Activated CD8-positive, alpha-beta memory T cell treated with anti-CD3 and anti-CD28 coated beads for 36 hours (primary cell): ENCODE measurements around the gene KLK10. TPM values are rescaled to one million over a fixed set of nuclear protein-coding genes. Genes with fewer than 3 reads are reported as not detected.

ENCODE experiments used
- CTCF ChIA-PET: fragments of 350-600 bp; sonication (Branson Sonifier 250); formaldehyde crosslinking; loops from one replicate; lab custom pipeline; 2021; ENCODE audit warnings: antibody characterized with exemption; lab: Charles Lee
- POLR2A ChIA-PET: fragments of 350-600 bp; sonication (Branson Sonifier 250); formaldehyde crosslinking; loops from one replicate; lab custom pipeline; 2021; ENCODE audit warnings: antibody characterized with exemption; lab: Charles Lee
- total RNA-seq, 2 experiments: library from RNA; stranded (reverse); gene quantifications; one replicate each; pipeline ENCODE4 v1.2.3, GENCODE V29; 2021

The KLK10 gene
- total RNA-seq, 2 experiments from 2014 or later = not detected

GRCh38 chr19:51027873-51028272 is 8.4 kb upstream of the KLK10 start:
- ChIA-PET CTCF (no interaction called here), POLR2A (no interaction called here)

GRCh38 chr19:51027126-51027806 is 7.8 kb upstream of the KLK10 start:
- POLR2A ChIA-PET = no interaction called here
- CTCF ChIA-PET = no interaction called here

GRCh38 chr19:51026554-51026831 is 7.0 kb upstream of the KLK10 start, which contains the start of gene KLK11:
TSS of gene KLK11 (minus strand) at chr19:51026616. CDS start at chr19:51025631, 985 bp downstream.
- POLR2A ChIA-PET = no interaction called here
- CTCF ChIA-PET = no interaction called here

DNA sequence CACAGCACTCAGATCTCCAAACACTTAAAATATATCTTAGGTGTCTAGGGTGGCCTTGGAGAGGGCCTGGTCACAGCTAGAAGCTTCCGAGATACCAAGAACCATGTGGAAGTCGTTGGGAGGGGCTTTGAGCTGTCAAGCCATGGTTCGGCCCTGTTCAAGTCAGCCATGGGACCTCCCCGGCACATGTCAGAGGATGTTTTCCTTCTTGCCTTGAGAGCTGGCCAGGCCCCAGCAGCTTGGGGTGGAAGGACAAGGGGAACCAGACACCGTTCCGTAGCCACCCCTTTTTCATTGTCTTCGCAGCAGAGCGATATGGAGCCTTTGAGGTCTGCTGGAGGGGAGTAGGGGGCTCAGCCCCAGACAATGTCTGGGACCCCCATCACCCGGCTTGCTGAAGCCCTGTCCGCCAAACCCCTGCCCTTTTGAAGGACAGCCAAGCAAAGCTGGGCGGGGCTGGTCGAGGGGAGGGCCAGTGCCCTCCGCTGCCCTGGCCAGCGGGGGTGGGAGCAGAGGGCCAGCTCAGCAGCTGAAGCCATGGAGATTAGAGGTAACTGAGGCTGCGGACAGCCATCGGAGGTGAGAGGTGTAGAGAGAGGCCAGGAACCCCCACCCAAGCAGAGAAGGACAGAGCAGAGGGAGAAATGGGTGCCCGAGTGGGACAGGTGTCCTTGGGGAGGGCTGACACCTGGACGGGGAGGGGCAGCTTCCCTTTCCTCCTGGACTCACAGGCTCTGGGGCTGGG is 6.5 kb upstream of the KLK10 start:
- POLR2A ChIA-PET = no interaction called here
- CTCF ChIA-PET = no interaction called here

DNA sequence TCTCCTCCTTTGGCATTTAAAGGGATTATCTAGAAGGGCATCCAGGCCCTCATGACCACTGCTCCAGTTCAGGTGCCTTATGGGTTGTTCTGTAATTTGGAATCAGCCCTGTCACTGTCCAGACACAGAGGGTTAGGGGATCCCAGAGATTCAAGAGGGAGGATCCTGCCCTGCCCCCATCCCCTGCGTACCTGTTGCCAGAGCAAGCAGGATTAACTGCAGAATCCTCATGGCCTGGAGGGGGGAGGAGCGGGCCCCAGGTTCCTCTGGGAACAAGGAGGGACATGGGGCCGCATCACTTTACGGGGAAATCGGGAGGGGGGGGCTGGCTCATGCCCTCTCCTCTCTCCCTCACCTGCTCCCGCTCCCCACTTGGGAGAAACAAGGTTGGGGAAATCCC is 5.9 kb upstream of the KLK10 start:
- ChIA-PET CTCF (no interaction called here), POLR2A (no interaction called here)

DNA sequence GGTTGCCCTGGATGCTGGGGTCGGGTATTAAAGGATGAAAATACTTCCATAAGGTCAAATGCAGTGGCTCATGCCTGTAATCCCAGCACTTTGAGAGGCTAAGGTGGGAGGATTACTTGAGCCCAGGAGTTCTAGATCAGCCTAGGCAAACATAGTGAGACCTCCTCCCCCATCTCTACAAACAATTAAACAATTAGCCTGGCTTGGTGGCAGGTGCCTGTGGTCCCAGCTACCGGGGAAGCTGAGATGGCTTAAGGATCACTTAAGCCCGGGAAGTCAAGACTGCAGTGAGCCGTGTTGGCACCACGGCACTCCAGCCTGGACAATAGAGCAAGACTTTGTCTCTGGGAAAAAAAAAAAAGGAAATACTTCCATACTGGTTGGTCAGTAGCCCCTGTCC is 5.4 kb upstream of the KLK10 start:
- CTCF ChIA-PET = no interaction called here
- POLR2A ChIA-PET = no interaction called here

- ChIA-PET POLR2A (no interaction called here), CTCF (no interaction called here)
Observed at GRCh38 chr19:51023946-51024345, 4.4 kb upstream of the KLK10 start.

DNA sequence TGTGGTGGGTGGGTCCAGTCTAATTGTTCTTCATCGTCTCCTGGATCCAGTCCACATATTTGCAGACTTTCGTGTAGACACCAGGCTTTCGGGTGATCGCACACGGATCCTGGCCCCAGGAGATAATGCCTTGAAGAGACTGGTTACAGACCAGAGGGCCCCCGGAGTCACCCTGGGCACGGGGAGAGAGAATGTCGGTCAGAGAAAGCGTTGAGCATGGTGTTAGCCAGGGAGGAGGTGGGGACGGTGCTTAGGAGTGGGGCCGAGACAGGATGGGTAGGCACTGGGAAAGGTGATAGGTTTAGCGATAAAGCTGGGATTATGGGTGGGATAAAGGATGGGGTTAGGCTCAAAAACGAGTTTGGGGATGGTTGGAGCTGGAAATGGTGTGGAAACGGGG is 3.0 kb upstream of the KLK10 start:
- ChIA-PET POLR2A (no interaction called here), CTCF (no interaction called here)

DNA sequence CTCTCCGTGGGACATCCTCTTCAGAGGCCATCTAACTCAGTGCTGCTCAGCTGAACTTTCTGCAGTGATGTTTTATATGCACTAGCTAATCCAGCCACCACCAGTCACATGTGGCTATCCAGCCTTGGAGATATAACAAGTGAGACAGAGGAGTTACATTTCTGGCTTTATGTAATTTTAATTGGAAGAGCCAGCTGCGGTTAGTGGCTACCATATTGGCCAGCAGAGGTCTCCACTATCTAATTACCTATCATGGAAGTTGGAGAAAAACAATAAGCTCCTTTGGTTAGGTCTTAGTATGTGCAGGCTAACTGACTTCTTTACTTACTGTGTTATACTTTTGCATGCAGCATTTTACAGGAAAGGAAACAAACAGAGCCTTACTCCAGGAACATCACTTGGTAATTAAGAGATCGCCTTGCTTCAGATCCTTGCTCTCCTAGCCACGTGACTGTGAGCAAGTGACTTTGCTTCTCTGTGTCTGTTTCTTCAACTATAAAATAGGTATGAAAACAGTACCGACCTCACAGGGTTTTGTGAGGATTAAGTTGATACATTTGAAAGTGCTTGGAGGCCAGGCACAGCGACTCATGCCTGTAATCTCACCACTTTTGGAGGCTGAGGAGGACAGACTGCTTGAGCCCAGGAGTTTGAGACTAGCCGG is 1.6 kb upstream of the KLK10 start:
- CTCF ChIA-PET = interaction anchor here (0.5 to 0.7 kb wide), 3 partner anchors 31 to 985 kb away, joined by 3 to 5 read pairs (median 3); no protein-coding TSS in a partner anchor
- POLR2A ChIA-PET = no interaction called here

DNA sequence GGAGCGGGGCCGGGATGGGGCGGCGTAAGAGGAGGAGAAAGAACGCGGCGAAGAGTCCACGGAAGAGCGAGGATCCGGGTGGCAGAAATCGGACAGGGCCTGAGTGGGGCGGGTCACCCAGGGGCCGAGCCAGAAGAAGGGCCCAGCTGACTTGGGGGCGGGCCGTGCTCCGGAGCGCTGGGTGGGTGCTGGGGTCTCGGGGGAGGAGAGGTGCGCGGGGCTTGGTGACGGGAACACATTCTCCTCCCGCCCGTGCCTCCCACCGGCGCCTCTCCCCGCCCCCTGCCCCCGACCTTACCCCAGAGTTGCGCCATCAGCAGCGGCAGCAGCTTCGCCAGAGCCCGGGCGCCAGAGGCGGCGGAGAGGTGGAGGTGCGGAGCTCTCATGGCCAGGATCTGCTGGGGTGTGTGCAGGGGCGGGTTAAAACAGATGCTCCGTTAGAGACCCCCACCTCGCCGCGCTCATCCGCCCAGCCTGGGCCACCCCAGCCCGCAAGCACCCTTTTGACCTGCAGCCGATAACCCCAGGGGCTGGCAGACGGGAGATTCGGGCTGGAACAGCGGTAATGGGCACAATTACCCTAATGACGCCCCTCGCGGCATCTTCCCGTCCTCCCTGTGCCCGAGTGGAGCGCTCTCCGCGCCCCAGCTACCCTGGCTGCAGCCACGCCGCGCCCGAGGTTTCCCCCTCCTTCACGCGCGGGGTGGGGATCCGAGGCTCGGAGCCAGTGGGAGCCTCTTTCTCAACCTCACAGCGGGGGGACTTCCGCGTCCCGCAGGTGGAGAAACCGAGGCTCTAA is 565 bp downstream of the KLK10 start:
- CTCF ChIA-PET = no interaction called here

DNA sequence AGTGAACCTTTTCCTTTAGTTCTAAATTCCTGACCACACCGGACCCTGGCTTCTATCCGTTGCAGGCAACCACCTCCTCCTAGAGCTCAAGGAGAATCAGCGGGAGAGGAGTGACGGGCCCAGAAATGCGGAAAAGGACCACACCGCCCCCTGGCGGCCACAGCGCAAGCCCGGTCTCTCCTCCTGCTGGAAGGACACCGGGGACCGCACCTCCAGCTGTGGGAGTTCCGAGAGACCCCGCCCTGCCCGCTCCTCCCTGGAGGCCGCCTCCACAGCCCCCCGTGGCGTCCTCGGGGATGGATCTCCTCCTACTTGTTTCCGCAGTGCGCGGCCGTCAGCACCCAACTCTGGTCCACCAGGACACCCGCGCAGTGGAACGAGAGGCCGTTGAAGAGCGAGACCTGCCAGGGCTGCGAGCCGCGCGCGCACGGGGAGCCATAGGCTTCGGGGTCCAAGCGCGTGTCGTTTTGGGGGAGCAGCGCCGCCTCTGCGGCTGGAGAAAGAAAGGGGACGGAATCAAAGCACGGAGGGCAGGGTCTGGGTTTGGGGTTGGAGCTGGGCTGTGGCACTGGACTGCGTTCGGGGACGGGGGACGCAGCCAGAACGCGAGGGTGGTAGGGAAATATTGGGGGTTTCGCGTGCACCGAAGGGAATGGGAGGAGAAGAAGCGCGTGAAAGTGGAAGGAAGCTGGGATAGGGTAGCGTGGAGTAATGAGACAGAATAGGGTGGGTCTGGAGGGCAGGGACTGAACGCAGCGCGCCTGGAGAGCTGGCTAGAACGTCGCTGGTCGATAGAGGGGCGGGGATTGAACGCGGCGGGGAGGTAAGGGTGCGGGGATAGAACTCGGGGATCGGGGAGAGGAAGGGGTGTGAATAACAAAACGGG is 2.5 kb downstream of the KLK10 start:
- CTCF ChIA-PET = interaction anchor here (0.6 to 1.1 kb wide), 4 partner anchors 18 to 409 kb away, joined by 3 to 5 read pairs (median 4); partner anchors contain the start of gene KLK12

More for the DNA sequence above, 565 bp downstream of the KLK10 start:
- POLR2A ChIA-PET = no interaction called here

DNA sequence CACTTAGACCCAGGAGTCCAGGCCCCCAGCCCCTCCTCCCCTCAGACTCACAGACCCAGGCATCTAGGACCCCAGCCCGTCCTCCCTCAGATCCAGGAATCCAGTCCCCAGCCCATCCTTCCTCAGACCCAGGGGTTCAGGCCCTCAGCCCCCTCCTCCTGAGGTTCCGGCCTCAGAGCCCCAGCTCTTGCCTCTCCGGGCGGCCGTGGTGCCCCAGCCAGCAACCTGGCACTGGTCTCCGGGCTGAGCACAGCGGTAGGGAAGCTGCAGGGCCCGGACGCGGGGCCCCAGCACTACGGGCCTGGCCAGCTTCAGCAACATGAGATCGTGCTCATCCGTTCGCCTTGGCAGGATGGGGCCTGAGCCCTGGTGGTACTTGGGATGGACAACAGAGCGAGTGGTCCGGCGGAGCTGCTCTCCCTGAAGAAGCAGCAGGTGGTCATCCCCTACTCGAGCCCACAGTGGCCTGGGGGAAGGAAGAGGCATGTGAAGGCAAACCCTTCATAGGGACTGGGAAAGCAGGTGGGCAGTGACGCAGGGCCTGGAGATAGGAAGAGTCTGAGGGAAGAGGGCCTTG is 3.7 kb downstream of the KLK10 start:
- ChIA-PET POLR2A (no interaction called here), CTCF (interaction anchor here (1.0 to 1.1 kb wide), 2 partner anchors 90 to 154 kb away, joined by 3 to 4 read pairs; no protein-coding TSS in a partner anchor)

More for the DNA sequence above, 2.5 kb downstream of the KLK10 start:
- POLR2A ChIA-PET = no interaction called here

DNA sequence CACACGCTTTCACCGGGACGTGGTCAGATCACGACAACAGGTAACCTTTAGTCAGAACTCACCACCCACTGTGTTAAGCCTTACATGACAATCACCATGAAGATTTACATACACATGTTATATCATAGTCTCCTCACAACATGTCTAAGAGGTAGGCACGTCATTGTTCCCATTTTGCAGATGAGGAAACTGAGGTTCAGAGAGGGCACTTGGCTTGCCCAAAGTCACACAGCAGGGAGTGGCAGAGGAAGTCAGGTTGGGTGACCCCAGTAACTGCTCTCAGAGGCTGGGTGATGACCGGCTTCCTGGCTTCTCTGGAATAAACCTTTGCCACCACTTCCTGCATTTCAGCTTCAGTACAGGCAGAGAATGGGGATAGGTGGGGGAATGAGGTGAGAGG is 5.3 kb downstream of the KLK10 start:
- CTCF ChIA-PET = no interaction called here
- POLR2A ChIA-PET = no interaction called here

DNA sequence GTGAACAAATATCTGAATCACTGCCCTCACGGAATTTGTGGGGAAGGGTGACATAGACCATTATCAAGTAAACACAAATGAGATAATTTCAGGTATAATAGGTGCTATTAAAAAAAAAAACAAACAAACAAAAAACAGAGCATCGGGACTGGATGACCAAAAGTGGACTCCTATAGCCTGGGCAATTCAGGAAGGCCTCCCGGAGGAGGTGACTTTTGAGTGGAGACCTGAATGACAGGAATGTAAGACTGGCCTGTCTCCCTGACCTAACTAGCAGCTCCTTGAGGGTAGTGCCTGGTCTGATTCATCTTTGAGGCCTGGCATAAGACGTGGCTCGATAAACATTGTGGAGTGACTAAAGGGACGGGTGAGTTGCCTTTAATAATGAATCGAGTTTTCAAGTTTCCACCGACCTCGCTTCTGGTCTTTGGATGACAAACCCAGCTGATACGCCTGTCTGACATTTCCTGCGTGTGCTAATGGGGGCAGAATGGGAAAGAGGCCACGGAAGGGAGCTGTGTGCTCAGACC is 6.8 kb downstream of the KLK10 start:
- CTCF ChIA-PET = no interaction called here
- POLR2A ChIA-PET = no interaction called here

- POLR2A ChIA-PET = no interaction called here
- CTCF ChIA-PET = no interaction called here
Observed at GRCh38 chr19:51010066-51010795, 9.3 kb downstream of the KLK10 start.

DNA sequence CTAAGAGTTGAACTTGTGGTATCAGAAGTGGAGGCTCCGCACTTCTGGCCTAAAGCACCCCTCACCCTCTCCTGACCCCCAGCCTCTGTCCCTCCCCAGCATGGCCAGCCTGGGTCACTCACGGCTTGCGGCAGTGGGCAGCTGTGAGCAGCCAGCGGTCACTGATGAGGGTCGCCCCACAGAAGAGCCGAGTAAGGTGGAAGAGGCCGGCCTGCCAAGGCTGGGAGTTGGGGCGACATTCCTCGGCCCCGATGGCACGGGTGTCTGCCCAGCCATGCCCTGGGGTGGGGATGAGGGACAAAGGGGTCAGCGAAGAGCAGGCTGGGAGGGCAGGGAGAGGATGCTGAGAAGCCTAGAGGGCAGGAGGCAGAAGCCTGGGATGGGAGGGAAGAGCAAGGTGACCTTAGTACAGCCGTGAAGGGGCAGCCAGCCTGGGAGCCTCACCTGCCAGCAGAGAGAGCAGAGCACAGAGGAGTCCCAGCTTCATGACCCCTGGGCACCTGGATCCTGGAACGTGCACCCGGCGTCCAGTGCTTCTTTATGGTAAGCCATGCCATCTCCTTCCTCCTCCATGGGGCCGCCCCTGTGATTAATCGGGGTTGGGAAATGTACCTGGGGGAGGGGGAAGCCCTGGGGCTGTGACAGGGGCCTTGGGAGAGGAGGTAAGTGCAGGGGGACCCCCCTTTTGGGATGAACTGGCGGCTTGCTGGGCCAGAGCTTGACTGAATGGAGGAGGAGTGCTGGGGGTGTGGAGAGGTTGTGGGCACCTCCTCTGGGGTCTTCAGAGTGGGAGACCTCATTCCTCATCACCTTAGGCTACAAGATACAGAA is 10.2 kb downstream of the KLK10 start:
- ChIA-PET POLR2A (no interaction called here), CTCF (interaction anchor here (0.5 kb wide), 1 partner anchor 658 kb away, joined by 3 read pairs; no protein-coding TSS in a partner anchor)

GRCh38 chr19:51007488-51007887 is 12.0 kb downstream of the KLK10 start:
- ChIA-PET CTCF (no interaction called here), POLR2A (no interaction called here)
